GM21423 (cell line): Measurements from ENCODE around the gene GPC5.

ENCODE experiments used
- ATAC-seq: cut with Tn5 transposase; IDR thresholded peaks from one replicate; pipeline ENCODE4 v1.9.1; 2021; ENCODE audit warnings: mild to moderate bottlenecking, moderate library complexity; ENCODE audit not compliant: unreplicated experiment

Gene GPC5

GRCh38 chr13:91946498-91947070, 548.2 kb downstream of the GPC5 start:
- ATAC-seq = no peak

GRCh38 chr13:91948736-91949135, 550.3 kb downstream of the GPC5 start:
- no peak for ATAC-seq

GRCh38 chr13:91950803-91951202, 552.4 kb downstream of the GPC5 start:
- no peak for ATAC-seq

- no peak for ATAC-seq
These were observed 557.3 kb downstream of the GPC5 start for GRCh38 chr13:91955546-91956355.

GRCh38 chr13:91960947-91961346, 562.5 kb downstream of the GPC5 start:
- ATAC-seq = no peak

- no peak for ATAC-seq
These were observed 564.5 kb downstream of the GPC5 start for GRCh38 chr13:91962946-91963345.

GRCh38 chr13:91965511-91965910, 567.1 kb downstream of the GPC5 start:
- ATAC-seq = no peak

- ATAC-seq = no peak
These were observed 580.1 kb downstream of the GPC5 start for GRCh38 chr13:91978571-91978970.

- ATAC-seq = no peak
These were observed 588.5 kb downstream of the GPC5 start for GRCh38 chr13:91986761-91987483.

- ATAC-seq = no peak
These were observed 589.9 kb downstream of the GPC5 start for GRCh38 chr13:91988331-91988730.

- no peak for ATAC-seq
These were observed 614.4 kb downstream of the GPC5 start for GRCh38 chr13:92012787-92013186.

GRCh38 chr13:92017737-92018136, 619.3 kb downstream of the GPC5 start:
- no peak for ATAC-seq

- no peak for ATAC-seq
These were observed 630.3 kb downstream of the GPC5 start for GRCh38 chr13:92028695-92029094.

- ATAC-seq = no peak
These were observed 631.2 kb downstream of the GPC5 start for GRCh38 chr13:92029641-92030040.

- ATAC-seq = no peak
These were observed 640.5 kb downstream of the GPC5 start for GRCh38 chr13:92038905-92039304.

- ATAC-seq = no peak
These were observed 644.1 kb downstream of the GPC5 start for GRCh38 chr13:92042522-92042921.

- no peak for ATAC-seq
These were observed 645.9 kb downstream of the GPC5 start for GRCh38 chr13:92044351-92044750.

- no peak for ATAC-seq
These were observed 656.0 kb downstream of the GPC5 start for GRCh38 chr13:92054389-92054788.

- ATAC-seq = no peak
These were observed 676.2 kb downstream of the GPC5 start for GRCh38 chr13:92074658-92075057.

GRCh38 chr13:92097337-92097903, 699.0 kb downstream of the GPC5 start:
- no peak for ATAC-seq

- no peak for ATAC-seq
These were observed 703.4 kb downstream of the GPC5 start for GRCh38 chr13:92101801-92102200.
